ENCODE measurements around the gene RRP36. TPM values are rescaled to one million over a fixed set of nuclear protein-coding genes. Genes with fewer than 3 reads are reported as not detected.
A peak's percentile ranks its signal among the peaks of the same experiment; 100 is the strongest.

The RRP36 gene
- total and polyA plus RNA-seq, 9 of the 15 experiments (the other 6 are each of a cell fraction or from before 2014, with no cell fraction given): 27.6 to 150 (median 114) TPM

DNA sequence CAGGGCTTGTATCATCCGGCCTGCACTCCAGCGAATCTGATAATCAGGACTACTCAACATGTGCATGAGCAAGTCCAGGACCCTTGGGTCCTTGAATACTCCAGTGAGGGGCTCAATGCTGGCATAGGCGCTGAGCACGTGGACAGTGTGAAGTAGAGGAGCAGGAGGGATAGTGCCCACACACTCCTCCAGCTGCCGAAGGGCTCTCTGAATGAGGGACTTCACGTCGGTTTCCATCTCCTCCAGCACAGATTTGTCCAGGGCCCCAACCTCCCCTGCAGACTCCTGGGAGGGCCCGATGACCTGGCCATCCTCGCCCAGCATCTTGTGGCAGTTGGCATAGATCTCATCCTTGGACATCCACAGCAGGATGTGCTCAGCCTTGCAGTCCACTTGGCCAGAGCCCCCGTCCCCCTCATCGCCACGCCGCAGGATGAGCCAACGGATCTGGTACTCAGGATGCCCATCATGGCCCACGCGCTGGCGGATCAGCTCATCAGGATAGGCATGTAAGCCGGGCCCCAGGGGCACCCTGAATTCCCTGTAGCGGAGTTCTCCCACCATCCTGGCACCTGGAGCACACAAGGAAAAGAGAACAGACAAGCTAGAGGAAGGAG lies 30.9 kb downstream of the RRP36 start (continued):
- TF ChIP-seq, protein P1, sequence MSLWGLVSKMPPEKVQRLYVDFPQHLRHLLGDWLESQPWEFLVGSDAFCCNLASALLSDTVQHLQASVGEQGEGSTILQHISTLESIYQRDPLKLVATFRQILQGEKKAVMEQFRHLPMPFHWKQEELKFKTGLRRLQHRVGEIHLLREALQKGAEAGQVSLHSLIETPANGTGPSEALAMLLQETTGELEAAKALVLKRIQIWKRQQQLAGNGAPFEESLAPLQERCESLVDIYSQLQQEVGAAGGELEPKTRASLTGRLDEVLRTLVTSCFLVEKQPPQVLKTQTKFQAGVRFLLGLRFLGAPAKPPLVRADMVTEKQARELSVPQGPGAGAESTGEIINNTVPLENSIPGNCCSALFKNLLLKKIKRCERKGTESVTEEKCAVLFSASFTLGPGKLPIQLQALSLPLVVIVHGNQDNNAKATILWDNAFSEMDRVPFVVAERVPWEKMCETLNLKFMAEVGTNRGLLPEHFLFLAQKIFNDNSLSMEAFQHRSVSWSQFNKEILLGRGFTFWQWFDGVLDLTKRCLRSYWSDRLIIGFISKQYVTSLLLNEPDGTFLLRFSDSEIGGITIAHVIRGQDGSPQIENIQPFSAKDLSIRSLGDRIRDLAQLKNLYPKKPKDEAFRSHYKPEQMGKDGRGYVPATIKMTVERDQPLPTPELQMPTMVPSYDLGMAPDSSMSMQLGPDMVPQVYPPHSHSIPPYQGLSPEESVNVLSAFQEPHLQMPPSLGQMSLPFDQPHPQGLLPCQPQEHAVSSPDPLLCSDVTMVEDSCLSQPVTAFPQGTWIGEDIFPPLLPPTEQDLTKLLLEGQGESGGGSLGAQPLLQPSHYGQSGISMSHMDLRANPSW (CRISPR knock-in tag; IDR thresholded peaks at IDR 0.05): 0 out of 2 replicates have a peak, but pooled peaks have one; percentile 34

DNA sequence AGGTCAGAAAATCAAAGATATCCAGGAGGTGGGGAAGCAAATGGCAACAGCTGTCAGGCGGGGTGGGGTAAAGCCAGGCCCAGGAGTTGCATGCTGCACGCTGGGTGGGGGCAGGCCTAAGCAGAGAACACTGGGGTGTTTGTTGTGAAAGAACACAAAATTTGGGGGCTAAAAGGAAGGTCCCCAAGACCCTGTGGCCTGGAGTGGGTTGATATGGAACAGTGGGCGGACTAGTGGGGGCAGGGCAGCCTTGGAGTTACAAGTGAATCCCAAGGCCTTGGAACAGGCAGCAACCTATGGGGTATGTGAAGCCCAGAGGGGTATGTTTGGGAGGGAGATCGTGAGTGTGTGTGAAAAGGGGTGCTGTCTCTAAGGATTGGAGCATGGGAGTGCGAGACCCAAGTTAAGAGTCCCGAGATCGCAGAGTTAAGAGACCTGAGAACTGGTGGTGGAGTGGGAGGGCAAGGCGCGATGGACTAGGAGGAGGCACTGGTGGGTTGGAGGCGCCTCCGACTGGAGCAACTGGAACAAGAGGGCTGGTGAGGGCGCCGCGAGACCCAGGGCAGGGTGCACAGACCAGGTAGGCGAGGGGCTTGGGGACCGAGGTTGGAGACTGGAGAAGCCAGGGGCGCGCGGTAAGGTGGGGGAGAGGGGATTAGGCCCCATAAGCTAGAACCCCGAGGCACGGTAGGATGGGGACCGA lies 31.6 kb downstream of the RRP36 start:
- Histone ChIP-seq H3K4me3 (peak overlapping the region; percentile 73), H3K36me3 (ENCODE audit: control insufficient read depth, insufficient read depth, low read length) (peaks cover 69% of the 10 kb centered on the region), H4K20me1 (replicated peaks; ENCODE audit: control insufficient read depth, insufficient read depth, low read length) (no peaks in the 10 kb centered on the region), H3K9me3 (replicated peaks; ENCODE audit: control insufficient read depth, insufficient read depth, low read depth, low read length) (no peaks in the 10 kb centered on the region), H3K9ac (ENCODE audit: insufficient read depth in 1 of 2, low read depth in 2 of 2, low read length in 2 of 2) (peak overlapping the region; percentile 96 to 97), H2AFZ (ENCODE audit: low read depth, low read length) (peak overlapping the region; percentile 78), H3K79me2 (ENCODE audit: control insufficient read depth, insufficient read depth, low read length) (peaks cover 29% of the 10 kb centered on the region), H3K9me1 (ENCODE audit: control insufficient read depth, insufficient read depth, low read length) (peaks cover 9% of the 10 kb centered on the region), H3K4me2 (ENCODE audit: insufficient read depth, low read length) (peak overlapping the region; percentile 93), H3K27ac (ENCODE audit: extremely low read depth, low read depth, low read length) (peak overlapping the region; percentile 95), H3K27me3 (ENCODE audit: control insufficient read depth in 2 of 2, insufficient read depth in 2 of 2, low read length in 2 of 2) (no peaks in the 10 kb centered on the region), H3K4me1 (replicated peaks in 1 of 2; ENCODE audit: control insufficient read depth in 2 of 2, insufficient read depth in 2 of 2, low read length in 2 of 2) (peaks cover 21 to 29% of the 10 kb centered on the region in 2 experiments)
- no TSS peak for BruUV-seq (replicated peaks)
- 10% methylated on average over 22 of the region's 22 CpGs for WGBS (ENCODE audit: insufficient coverage, low coverage, missing lambda C conversion rate)
- peak in 2 of 4 experiments; percentile 60 to 67 for DNase-seq (ENCODE audit: extremely low read depth in 1 of 4, low spot score in 3 of 4)
- FAIRE-seq: peak; percentile 65
- in situ Hi-C loops (cut with MboI): no loop called here
- POLR2A ChIA-PET: interaction anchor here (0.6 to 3.2 kb wide), 11 partner anchors 8 to 98 kb away, joined by 3 to 22 read pairs (median 5); partner anchors contain the start of genes KLHDC3 and MEA1
- CTCF ChIA-PET (ENCODE audit: low intra/inter-chr PET ratio): interaction anchor here (0.6 to 0.7 kb wide), 2 partner anchors 17 to 119 kb away, joined by 3 to 5 read pairs; no protein-coding TSS in a partner anchor
- peak; percentile 66 for ATAC-seq
- intact Hi-C loops (cut with micrococcal nuclease): no loop called here
- TF ChIP-seq NEUROD1 (IDR thresholded peaks at IDR 0.05; ENCODE audit: borderline replicate concordance, low read depth, low read length, partially characterized antibody) (peak; percentile 26), SMAD1 (IDR thresholded peaks at IDR 0.05; ENCODE audit: low read depth, low read length, partially characterized antibody) (peak; percentile 23), DPF2 (IDR thresholded peaks at IDR 0.05) (peak; percentile 42; the same call in 1 of the 2 replicates), ZNF197 (CRISPR knock-in tag; IDR thresholded peaks at IDR 0.05; ENCODE audit: low read depth) (no peak), HDGF (IDR thresholded peaks at IDR 0.05) (peak; percentile 95), OTX1 (CRISPR knock-in tag; IDR thresholded peaks at IDR 0.05) (0 out of 2 replicates have a peak, but pooled peaks have one; percentile 4), THRAP3 (IDR thresholded peaks at IDR 0.05; ENCODE audit: borderline replicate concordance) (0 out of 2 replicates have a peak, but pooled peaks have one; percentile 44), SP2 (IDR thresholded peaks at IDR 0.05; ENCODE audit: extremely low read depth, low read depth, low read length, poor library complexity, severe bottlenecking) (no peak), PHF20 (IDR thresholded peaks at IDR 0.05; ENCODE audit: partially characterized antibody) (no peak), EGR1 (conservative IDR thresholded peaks at IDR 0.05) (peak; percentile 72), HNRNPLL (IDR thresholded peaks at IDR 0.05; ENCODE audit: low read depth, low read length, poor library complexity, severe bottlenecking) (peak; percentile 21), ZNF324 (CRISPR knock-in tag; IDR thresholded peaks at IDR 0.05) (no peak), BRD9 (IDR thresholded peaks at IDR 0.05; ENCODE audit: low read depth, partially characterized antibody) (peak; percentile 49), NBN (IDR thresholded peaks at IDR 0.05; ENCODE audit: low read depth) (peak; percentile 55; the same call in 1 of the 2 replicates), SOX6 (IDR thresholded peaks at IDR 0.05) (no peak)
- TF ChIP-seq, protein P2, sequence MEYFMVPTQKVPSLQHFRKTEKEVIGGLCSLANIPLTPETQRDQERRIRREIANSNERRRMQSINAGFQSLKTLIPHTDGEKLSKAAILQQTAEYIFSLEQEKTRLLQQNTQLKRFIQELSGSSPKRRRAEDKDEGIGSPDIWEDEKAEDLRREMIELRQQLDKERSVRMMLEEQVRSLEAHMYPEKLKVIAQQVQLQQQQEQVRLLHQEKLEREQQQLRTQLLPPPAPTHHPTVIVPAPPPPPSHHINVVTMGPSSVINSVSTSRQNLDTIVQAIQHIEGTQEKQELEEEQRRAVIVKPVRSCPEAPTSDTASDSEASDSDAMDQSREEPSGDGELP (CRISPR knock-in tag; IDR thresholded peaks at IDR 0.05; ENCODE audit: borderline replicate concordance): peak; percentile 62; the same call in 1 of the 2 replicates

Measured in K562 (cell line).